Gastrocnemius medialis (tissue), 4 donors: ENCODE data around the gene NLRP9.

Source experiments
- CTCF ChIP-seq, 5 experiments: fragments of 450-650 bp in 3 of 5; fragments of 200-600 bp in 2 of 5; sonication (generic) in 2 of 5; IDR thresholded peaks in 4 of 5; conservative IDR thresholded peaks in 1 of 5; 1 replicate in 4 of 5; 2 replicates in 1 of 5; pipeline ENCODE4 v1.5.1; 2016 to 2019; ENCODE audit warnings: antibody characterized with exemption in 5 of 5, mild to moderate bottlenecking in 3 of 5, moderate library complexity in 3 of 5
- POLR2A ChIP-seq, 2 donors: fragments of 450-650 bp; IDR thresholded peaks; one replicate each; pipeline ENCODE4 v1.6.1; 2017; ENCODE audit warnings: antibody characterized with exemption in 2 of 2, mild to moderate bottlenecking in 2 of 2, moderate library complexity in 2 of 2

GRCh38 chr19:55688422-55689218 is 49.6 kb downstream of the NLRP9 start:
- TF ChIP-seq CTCF (IDR thresholded peaks at IDR 0.05 in 4 of 5, conservative IDR thresholded peaks at IDR 0.05 in 1 of 5) (no peak), POLR2A (IDR thresholded peaks at IDR 0.05) (no peak)
